IMR-90 (cell line): ENCODE measurements around the gene ALPP. TPM values are rescaled to one million over a fixed set of nuclear protein-coding genes. Genes with fewer than 3 reads are reported as not detected.

Experiments used
- ATAC-seq: fragments of 200-7000 bp; cut with Tn5 transposase; 2 replicates; pipeline ENCODE4 v1.9.1; 2020; ENCODE audit warnings: low read depth, mild to moderate bottlenecking, moderate library complexity
- BruUV-seq: library from RNA; stranded (reverse); fragments of 400-500 nt; replicated peaks from 2 replicates; lab custom pipeline; 2021; lab: Mats Ljungman, UMichigan
- CTCF ChIA-PET: fragments of 300-600 bp; formaldehyde crosslinking; extraction: SDS; loops from one replicate; lab custom pipeline; 2021; ENCODE audit warnings: antibody characterized with exemption; lab: Yijun Ruan, JAX
- POLR2A ChIA-PET: fragments of 300-600 bp; sonication (Branson Sonifier 250); formaldehyde crosslinking; loops from one replicate; lab custom pipeline; 2022; ENCODE audit warnings: antibody characterized with exemption; ENCODE audit not compliant: unreplicated experiment; lab: Charles Lee
- DNase-seq: peaks from one replicate; pipeline ENCODE4 v3.0.0; 2013
- H2AFZ ChIP-seq: replicated peaks from 2 replicates; pipeline ENCODE3; 2013; ENCODE audit warnings: low read length, mild to moderate bottlenecking; ENCODE audit not compliant: poor library complexity
- H2AK5ac ChIP-seq: 2 replicates; pipeline ENCODE4 v1.6.1; 2013; ENCODE audit warnings: low read depth, low read length, inconsistent platforms
- H2AK9ac ChIP-seq: replicated peaks from 2 replicates; pipeline ENCODE3; 2013; ENCODE audit warnings: mild to moderate bottlenecking, low read depth, low read length, moderate library complexity; ENCODE audit not compliant: poor library complexity
- H2BK120ac ChIP-seq: 2 replicates; pipeline ENCODE4 v1.6.1; 2013; ENCODE audit warnings: low read depth, low read length, inconsistent platforms
- H2BK15ac ChIP-seq: 3 replicates; pipeline ENCODE4 v1.6.1; 2013; ENCODE audit warnings: low read depth, low read length, inconsistent platforms
- H2BK20ac ChIP-seq: 2 replicates; pipeline ENCODE4 v1.6.1; 2013; ENCODE audit warnings: low read depth, mild to moderate bottlenecking, inconsistent platforms, low read length, moderate library complexity
- H2BK5ac ChIP-seq: 2 replicates; pipeline ENCODE4 v1.6.1; 2013; ENCODE audit warnings: mild to moderate bottlenecking, low read depth, low read length, inconsistent platforms; ENCODE audit not compliant: poor library complexity, severe bottlenecking
- H3K14ac ChIP-seq: replicated peaks from 2 replicates; pipeline ENCODE4 v1.6.1; 2013; ENCODE audit warnings: low read depth, low read length, inconsistent platforms
- H3K18ac ChIP-seq: 2 replicates; pipeline ENCODE4 v1.6.1; 2013; ENCODE audit warnings: low read depth, low read length, control low read depth
- H3K23ac ChIP-seq: 2 replicates; pipeline ENCODE4 v1.6.1; 2013; ENCODE audit warnings: low read depth, low read length, inconsistent platforms
- H3K27ac ChIP-seq: 2 replicates; pipeline ENCODE4 v1.5.1; 2013; ENCODE audit warnings: mild to moderate bottlenecking, control low read depth, low read length; ENCODE audit not compliant: insufficient read depth
- H3K27me3 ChIP-seq: 2 replicates; pipeline ENCODE4 v1.6.1; 2013; ENCODE audit warnings: low read length; ENCODE audit not compliant: control insufficient read depth, insufficient read depth
- H3K36me3 ChIP-seq: 2 replicates; pipeline ENCODE4 v1.6.1; 2013; ENCODE audit warnings: low read length, mixed read lengths; ENCODE audit not compliant: control insufficient read depth, insufficient read depth
- H3K4ac ChIP-seq: 2 replicates; pipeline ENCODE4 v1.6.1; 2013; ENCODE audit warnings: low read depth, low read length, inconsistent platforms
- H3K4me1 ChIP-seq: 2 replicates; pipeline ENCODE4 v1.6.1; 2013; ENCODE audit warnings: low read length, mixed read lengths; ENCODE audit not compliant: control insufficient read depth, insufficient read depth
- H3K4me2 ChIP-seq: 2 replicates; pipeline ENCODE4 v1.6.1; 2013; ENCODE audit warnings: low read depth, mild to moderate bottlenecking, control low read depth, low read length, moderate library complexity
- H3K4me3 ChIP-seq: 2 replicates; pipeline ENCODE4 v1.5.1; 2013; ENCODE audit warnings: low read depth, mild to moderate bottlenecking, control low read depth, low read length, moderate library complexity; ENCODE audit not compliant: insufficient read depth
- H3K56ac ChIP-seq: 2 replicates; pipeline ENCODE4 v1.6.1; 2013; ENCODE audit warnings: low read length, inconsistent platforms; ENCODE audit not compliant: insufficient read depth; ENCODE audit errors: extremely low read depth
- H3K79me1 ChIP-seq, 2 experiments: 2 replicates each; pipeline ENCODE4 v1.6.1; 2013; ENCODE audit warnings: low read length in 2 of 2, inconsistent platforms in 1 of 2, low read depth in 1 of 2
- H3K9ac ChIP-seq: 2 replicates; pipeline ENCODE4 v1.6.1; 2013; ENCODE audit warnings: low read depth, low read length, control low read depth
- H3K9me1 ChIP-seq: 2 replicates; pipeline ENCODE4 v1.6.1; 2013; ENCODE audit warnings: low read length, inconsistent platforms; ENCODE audit not compliant: insufficient read depth
- H3K9me3 ChIP-seq: 2 replicates; pipeline ENCODE4 v1.6.1; 2013; ENCODE audit warnings: low read length; ENCODE audit not compliant: control insufficient read depth, insufficient read depth
- H4K20me1 ChIP-seq: 2 replicates; pipeline ENCODE4 v1.6.1; 2013; ENCODE audit warnings: low read length, inconsistent platforms; ENCODE audit not compliant: insufficient read depth
- H4K5ac ChIP-seq: 2 replicates; pipeline ENCODE4 v1.6.1; 2013; ENCODE audit warnings: mild to moderate bottlenecking, low read depth, low read length, control low read depth
- H4K8ac ChIP-seq, 2 experiments: 2 replicates each; pipeline ENCODE4 v1.6.1; 2013; ENCODE audit warnings: low read depth in 2 of 2, low read length in 2 of 2, control low read depth in 1 of 2, inconsistent platforms in 1 of 2
- H4K91ac ChIP-seq: 2 replicates; pipeline ENCODE4 v1.6.1; 2013; ENCODE audit warnings: low read depth, low read length, inconsistent platforms; ENCODE audit not compliant: insufficient read depth
- BHLHE40 ChIP-seq: fragments of 150-350 bp; IDR thresholded peaks from 2 replicates; pipeline ENCODE4 v1.6.1; 2016; ENCODE audit warnings: mild to moderate bottlenecking, low read depth, low read length
- CEBPB ChIP-seq: IDR thresholded peaks from 2 replicates; pipeline ENCODE4 v1.6.1; 2012; ENCODE audit warnings: low read depth, low read length, improper control_type of control experiment
- CHD1 ChIP-seq: IDR thresholded peaks from 2 replicates; pipeline ENCODE4 v1.6.1; 2012; ENCODE audit warnings: low read depth, low read length, improper control_type of control experiment
- FOS ChIP-seq: fragments of 150-350 bp; IDR thresholded peaks from 2 replicates; pipeline ENCODE4 v1.6.1; 2016; ENCODE audit warnings: low read depth, low read length
- MAFK ChIP-seq: IDR thresholded peaks from 2 replicates; pipeline ENCODE4 v1.6.1; 2012; ENCODE audit warnings: low read depth, low read length, improper control_type of control experiment
- MAZ ChIP-seq: IDR thresholded peaks from 2 replicates; pipeline ENCODE4 v1.6.1; 2012; ENCODE audit warnings: low read depth, mild to moderate bottlenecking, low read length, improper control_type of control experiment, moderate library complexity, borderline replicate concordance
- MXI1 ChIP-seq: IDR thresholded peaks from 2 replicates; pipeline ENCODE4 v1.6.1; 2012; ENCODE audit warnings: low read depth, mild to moderate bottlenecking, low read length, moderate library complexity, borderline replicate concordance
- NFE2L2 ChIP-seq: fragments of 150-350 bp; IDR thresholded peaks from 2 replicates; pipeline ENCODE4 v1.6.1; 2016; ENCODE audit warnings: low read depth, mild to moderate bottlenecking, low read length
- POLR2A ChIP-seq: IDR thresholded peaks from 2 replicates; pipeline ENCODE4 v1.6.1; 2012; ENCODE audit warnings: mild to moderate bottlenecking, low read depth, low read length
- RAD21 ChIP-seq: IDR thresholded peaks from 2 replicates; pipeline ENCODE4 v1.6.1; 2012; ENCODE audit warnings: low read length, improper control_type of control experiment
- RCOR1 ChIP-seq: IDR thresholded peaks from 2 replicates; pipeline ENCODE4 v1.6.1; 2012; ENCODE audit warnings: mild to moderate bottlenecking, low read length, improper control_type of control experiment; ENCODE audit not compliant: insufficient replicate concordance
- RFX5 ChIP-seq: IDR thresholded peaks from 2 replicates; pipeline ENCODE4 v1.8.0; 2012; ENCODE audit warnings: low read depth, mild to moderate bottlenecking, low read length, moderate library complexity
- SMC3 ChIP-seq: fragments of 150-350 bp; IDR thresholded peaks from 2 replicates; pipeline ENCODE4 v1.6.1; 2016; ENCODE audit warnings: low read depth, mild to moderate bottlenecking, antibody characterized with exemption, low read length, moderate library complexity
- WGBS, 2 experiments: methylation state at CpG; one replicate each; pipeline versions ENCODE4 v1.1.5 to v1.1.7; 2013; ENCODE audit warnings: missing lambda C conversion rate in 2 of 2; ENCODE audit not compliant: insufficient read length in 1 of 2; ENCODE audit errors: extremely low coverage in 2 of 2; 5-methylcytosine and 5-hydroxymethylcytosine counted together
- dilution Hi-C: fragments of 300-500 bp; cut with HindIII; formaldehyde crosslinking; loops from one replicate; pipeline ENCODE4 v1.14.3; 2018; ENCODE audit warnings: low sequenced_read_pairs; ENCODE audit not compliant: unreplicated experiment
- in situ Hi-C: fragments of 300-500 bp; cut with MboI; formaldehyde crosslinking; loops from 3 replicates; pipeline ENCODE4 v1.14.3; 2019; ENCODE audit warnings: low sequenced_read_pairs, inconsistent platforms, mixed read lengths
- intact Hi-C: fragments of 100-400 bp; cut with micrococcal nuclease; formaldehyde crosslinking; loops from 2 replicates; pipeline ENCODE4 v1.10.0; 2022
- polyA plus RNA-seq, 3 experiments: library from polyadenylated mRNA; depleted of rRNA; stranded (reverse); fragments of >200 nt; gene quantifications; 2 replicates each; pipeline ENCODE4 v1.2.3, GENCODE V29; 2012; ENCODE audit warnings: low replicate concordance in 1 of 3
- total RNA-seq: library from RNA; depleted of rRNA; stranded (reverse); fragments of >200 nt; gene quantifications from 2 replicates; pipeline ENCODE4 v1.2.3, GENCODE V29; 2012
- TF ChIP-seq, protein P1 (sequence below): fragments of 150-350 bp; IDR thresholded peaks from 2 replicates; pipeline ENCODE4 v1.6.1; 2016; ENCODE audit warnings: low read depth, mild to moderate bottlenecking, low read length, moderate library complexity, borderline replicate concordance
- TF ChIP-seq, protein P2 (sequence below): conservative IDR thresholded peaks from 2 replicates; pipeline ENCODE4 v1.5.1; 2012; ENCODE audit warnings: mild to moderate bottlenecking, low read depth, low read length, improper control_type of control experiment
- TF ChIP-seq, protein P3 (sequence below): fragments of 150-350 bp; IDR thresholded peaks from 2 replicates; pipeline ENCODE4 v1.6.1; 2017; ENCODE audit warnings: mild to moderate bottlenecking, antibody characterized with exemption, low read length, low read depth

ALPP gene
- total and polyA plus RNA-seq, 2 of the 4 experiments (the other 2 are of a cell fraction) = not detected

DNA sequence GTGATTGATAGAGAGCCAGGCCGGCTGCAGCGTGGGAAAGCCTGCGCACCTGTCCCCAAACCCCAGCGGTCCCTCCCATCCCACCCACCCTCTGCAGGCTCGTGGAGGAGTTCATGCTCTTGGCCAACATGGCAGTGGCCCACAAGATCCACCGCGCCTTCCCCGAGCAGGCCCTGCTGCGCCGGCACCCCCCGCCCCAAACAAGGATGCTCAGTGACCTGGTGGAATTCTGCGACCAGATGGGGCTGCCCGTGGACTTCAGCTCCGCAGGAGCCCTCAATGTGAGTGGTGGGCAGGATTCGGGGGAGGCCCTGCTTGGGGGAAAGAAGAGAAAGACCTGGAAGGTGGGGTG lies 48.9 kb upstream of the ALPP start:
- Histone ChIP-seq H4K8ac (no peak overlapping the region), H3K9me1 (no peaks in the 10 kb centered on the region), H2BK120ac (no peak overlapping the region), H4K20me1 (peaks cover 12% of the 10 kb centered on the region), H3K18ac (no peak overlapping the region), H2BK5ac (no peak overlapping the region), H4K5ac (no peak overlapping the region), H2AFZ (no peak overlapping the region), H4K91ac (no peak overlapping the region), H3K4me2 (no peak overlapping the region), H3K9me3 (no peaks in the 10 kb centered on the region), H3K36me3 (no peaks in the 10 kb centered on the region), H3K27me3 (no peaks in the 10 kb centered on the region), H2AK5ac (no peak overlapping the region), H3K27ac (no peak overlapping the region), H3K79me1 (no peaks in the 10 kb centered on the region), H3K9ac (no peak overlapping the region), H2AK9ac (no peak overlapping the region), H3K14ac (no peak overlapping the region), H3K4ac (no peak overlapping the region), H2BK20ac (no peak overlapping the region), H3K4me3 (no peak overlapping the region), H3K23ac (no peak overlapping the region), H2BK15ac (no peak overlapping the region), H3K4me1 (no peaks in the 10 kb centered on the region), H3K56ac (no peak overlapping the region)
- intact Hi-C loops = loop anchor here (5.0 kb wide), 2 partner anchors 113 to 187 kb away; no protein-coding TSS in a partner anchor
- ATAC-seq = no peak
- ChIA-PET CTCF (no interaction called here), POLR2A (no interaction called here)
- BruUV-seq = no TSS peak
- no CpG with 5 or more reads among the region's 15 CpGs for WGBS, 2 experiments
- dilution Hi-C loops = no loop called here
- in situ Hi-C loops = no loop called here
- no peak for TF ChIP-seq FOS
- TF ChIP-seq BHLHE40 = no peak
- TF ChIP-seq, protein P1, sequence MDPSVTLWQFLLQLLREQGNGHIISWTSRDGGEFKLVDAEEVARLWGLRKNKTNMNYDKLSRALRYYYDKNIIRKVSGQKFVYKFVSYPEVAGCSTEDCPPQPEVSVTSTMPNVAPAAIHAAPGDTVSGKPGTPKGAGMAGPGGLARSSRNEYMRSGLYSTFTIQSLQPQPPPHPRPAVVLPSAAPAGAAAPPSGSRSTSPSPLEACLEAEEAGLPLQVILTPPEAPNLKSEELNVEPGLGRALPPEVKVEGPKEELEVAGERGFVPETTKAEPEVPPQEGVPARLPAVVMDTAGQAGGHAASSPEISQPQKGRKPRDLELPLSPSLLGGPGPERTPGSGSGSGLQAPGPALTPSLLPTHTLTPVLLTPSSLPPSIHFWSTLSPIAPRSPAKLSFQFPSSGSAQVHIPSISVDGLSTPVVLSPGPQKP = no peak
- TF ChIP-seq CHD1 = no peak
- no peak for TF ChIP-seq NFE2L2
- no peak for TF ChIP-seq MAZ
- no peak for TF ChIP-seq CEBPB
- no peak for TF ChIP-seq RCOR1
- no peak for TF ChIP-seq MAFK
- TF ChIP-seq, protein P2, sequence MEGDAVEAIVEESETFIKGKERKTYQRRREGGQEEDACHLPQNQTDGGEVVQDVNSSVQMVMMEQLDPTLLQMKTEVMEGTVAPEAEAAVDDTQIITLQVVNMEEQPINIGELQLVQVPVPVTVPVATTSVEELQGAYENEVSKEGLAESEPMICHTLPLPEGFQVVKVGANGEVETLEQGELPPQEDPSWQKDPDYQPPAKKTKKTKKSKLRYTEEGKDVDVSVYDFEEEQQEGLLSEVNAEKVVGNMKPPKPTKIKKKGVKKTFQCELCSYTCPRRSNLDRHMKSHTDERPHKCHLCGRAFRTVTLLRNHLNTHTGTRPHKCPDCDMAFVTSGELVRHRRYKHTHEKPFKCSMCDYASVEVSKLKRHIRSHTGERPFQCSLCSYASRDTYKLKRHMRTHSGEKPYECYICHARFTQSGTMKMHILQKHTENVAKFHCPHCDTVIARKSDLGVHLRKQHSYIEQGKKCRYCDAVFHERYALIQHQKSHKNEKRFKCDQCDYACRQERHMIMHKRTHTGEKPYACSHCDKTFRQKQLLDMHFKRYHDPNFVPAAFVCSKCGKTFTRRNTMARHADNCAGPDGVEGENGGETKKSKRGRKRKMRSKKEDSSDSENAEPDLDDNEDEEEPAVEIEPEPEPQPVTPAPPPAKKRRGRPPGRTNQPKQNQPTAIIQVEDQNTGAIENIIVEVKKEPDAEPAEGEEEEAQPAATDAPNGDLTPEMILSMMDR = no peak
- no peak for TF ChIP-seq RFX5
- TF ChIP-seq SMC3 = no peak
- TF ChIP-seq, protein P3, sequence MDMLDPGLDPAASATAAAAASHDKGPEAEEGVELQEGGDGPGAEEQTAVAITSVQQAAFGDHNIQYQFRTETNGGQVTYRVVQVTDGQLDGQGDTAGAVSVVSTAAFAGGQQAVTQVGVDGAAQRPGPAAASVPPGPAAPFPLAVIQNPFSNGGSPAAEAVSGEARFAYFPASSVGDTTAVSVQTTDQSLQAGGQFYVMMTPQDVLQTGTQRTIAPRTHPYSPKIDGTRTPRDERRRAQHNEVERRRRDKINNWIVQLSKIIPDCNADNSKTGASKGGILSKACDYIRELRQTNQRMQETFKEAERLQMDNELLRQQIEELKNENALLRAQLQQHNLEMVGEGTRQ = no peak
- TF ChIP-seq POLR2A = no peak
- no peak for TF ChIP-seq MXI1
- TF ChIP-seq RAD21 = no peak
- DNase-seq = no peak
